GM19467 (cell line): Measurements from ENCODE around the gene DMAC2L.
"Not testable (repeated sequence)": the region's sequence is repeated elsewhere in the genome, so short reads cannot be mapped to it uniquely, and the experiment has no call there.

Experiments
- ATAC-seq: cut with Tn5 transposase; IDR thresholded peaks from one replicate; pipeline ENCODE4 v1.9.1; 2021; ENCODE audit warnings: mild to moderate bottlenecking, moderate library complexity; ENCODE audit not compliant: unreplicated experiment

DMAC2L gene

DNA sequence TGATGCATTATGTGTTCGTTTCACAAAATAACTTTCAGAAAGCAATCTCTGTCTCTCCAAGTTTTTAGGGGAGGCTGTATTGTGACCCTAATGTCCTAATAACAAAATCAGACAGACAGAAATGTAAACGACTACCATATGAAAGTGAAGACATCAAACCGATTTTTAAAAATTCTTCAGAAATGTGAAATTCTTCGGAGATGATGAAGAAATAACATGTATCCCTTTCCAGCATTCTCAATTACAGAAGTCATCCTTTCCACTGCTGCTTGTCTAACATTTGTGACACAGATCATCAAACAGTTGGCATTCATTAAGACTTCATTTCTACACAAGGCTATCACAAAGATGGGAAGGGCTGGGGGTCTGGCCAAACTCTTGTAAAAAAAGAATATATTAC is 41.0 kb downstream of the DMAC2L start:
- no peak for ATAC-seq

- no peak for ATAC-seq
Observed at GRCh38 chr14:50354527-50354926, 42.4 kb downstream of the DMAC2L start.

DNA sequence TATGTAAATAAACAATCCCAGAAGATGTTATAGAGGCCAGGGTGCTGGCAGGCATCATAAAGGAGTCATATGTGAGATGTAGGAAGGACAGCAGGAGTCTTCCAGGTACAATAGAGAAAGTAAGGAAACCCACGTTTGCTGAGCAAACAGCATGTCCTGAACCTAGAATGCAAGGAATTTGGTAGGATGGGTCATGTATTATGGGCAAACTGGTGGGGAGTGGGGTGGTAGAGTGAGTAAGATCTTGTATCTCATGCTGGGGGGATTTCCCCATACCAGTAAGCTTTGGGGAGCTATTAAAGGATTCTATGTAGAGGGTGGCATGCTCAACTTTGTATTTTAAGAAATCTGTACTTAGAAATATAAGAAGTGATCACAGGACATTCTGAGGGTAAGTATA is 43.6 kb downstream of the DMAC2L start:
- ATAC-seq: no peak

GRCh38 chr14:50356283-50356682 is 44.2 kb downstream of the DMAC2L start:
- not testable (repeated sequence) for ATAC-seq

- ATAC-seq: no peak
Observed at GRCh38 chr14:50357124-50357523, 45.0 kb downstream of the DMAC2L start.

- no peak for ATAC-seq
Observed at GRCh38 chr14:50357753-50358395, 45.8 kb downstream of the DMAC2L start.

DNA sequence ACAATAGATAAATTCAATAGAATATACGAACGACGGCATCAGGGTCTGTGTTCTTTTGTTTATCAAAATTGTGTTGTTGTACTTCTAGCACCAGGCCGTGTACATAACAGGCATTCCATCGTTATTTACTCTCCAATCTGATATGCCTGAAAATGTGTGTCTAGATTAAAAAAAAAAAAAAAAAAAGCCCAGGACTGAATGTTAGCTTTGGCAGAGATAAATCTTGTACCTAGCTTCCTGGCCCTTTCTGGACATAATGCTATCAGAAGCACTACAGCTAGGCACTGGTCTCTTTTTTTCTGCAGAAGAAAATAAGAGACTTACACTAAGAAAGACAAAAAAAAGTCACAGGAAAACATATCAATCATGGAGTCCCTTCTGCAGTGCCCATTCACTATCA is 47.5 kb downstream of the DMAC2L start:
- no peak for ATAC-seq

- no peak for ATAC-seq
Observed at GRCh38 chr14:50360093-50360492, 48.0 kb downstream of the DMAC2L start.

GRCh38 chr14:50360851-50361250 is 48.7 kb downstream of the DMAC2L start:
- ATAC-seq: no peak

- not testable (repeated sequence) for ATAC-seq
Observed at GRCh38 chr14:50361473-50362403, 49.6 kb downstream of the DMAC2L start.

GRCh38 chr14:50362764-50363713 is 50.9 kb downstream of the DMAC2L start:
- peak; percentile 23 for ATAC-seq

DNA sequence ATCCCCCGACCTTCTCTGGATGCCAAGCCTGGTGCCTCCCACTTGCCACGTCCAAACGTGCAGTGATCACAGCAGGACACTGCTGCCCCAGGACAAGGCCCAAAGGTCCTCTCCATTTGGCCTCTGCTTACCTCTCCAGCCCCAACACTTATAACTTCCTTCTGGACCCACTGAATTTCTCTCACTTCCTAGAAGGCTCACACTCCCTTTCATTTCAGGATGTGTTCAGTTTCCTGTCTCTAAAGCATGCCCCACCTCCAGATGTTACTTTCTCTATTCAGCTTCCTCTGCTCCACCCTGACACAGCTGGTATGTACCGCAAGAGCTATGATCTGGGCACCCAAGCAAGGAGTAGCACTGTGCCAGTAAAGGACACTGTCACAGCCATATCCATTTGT is 51.6 kb downstream of the DMAC2L start:
- peak; percentile 97 for ATAC-seq

DNA sequence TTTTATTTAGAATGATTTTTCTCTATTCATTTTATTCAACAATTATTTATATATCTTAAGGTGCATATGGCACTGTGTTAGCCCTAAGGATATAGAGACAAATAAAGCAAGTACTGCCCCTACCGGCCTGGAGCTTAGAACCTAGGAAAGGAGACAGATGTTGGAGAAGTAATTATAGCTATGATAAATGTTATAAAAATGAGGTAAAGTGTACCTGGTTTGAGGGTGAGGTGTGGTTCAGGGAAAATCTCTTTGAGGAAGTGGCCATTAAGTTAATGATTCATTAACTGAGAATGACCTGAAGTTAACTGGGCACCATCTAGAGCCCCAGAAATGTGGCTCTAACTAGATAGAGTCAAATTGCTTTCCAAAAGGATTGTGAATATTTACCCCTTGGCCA is 52.7 kb downstream of the DMAC2L start:
- no peak for ATAC-seq

DNA sequence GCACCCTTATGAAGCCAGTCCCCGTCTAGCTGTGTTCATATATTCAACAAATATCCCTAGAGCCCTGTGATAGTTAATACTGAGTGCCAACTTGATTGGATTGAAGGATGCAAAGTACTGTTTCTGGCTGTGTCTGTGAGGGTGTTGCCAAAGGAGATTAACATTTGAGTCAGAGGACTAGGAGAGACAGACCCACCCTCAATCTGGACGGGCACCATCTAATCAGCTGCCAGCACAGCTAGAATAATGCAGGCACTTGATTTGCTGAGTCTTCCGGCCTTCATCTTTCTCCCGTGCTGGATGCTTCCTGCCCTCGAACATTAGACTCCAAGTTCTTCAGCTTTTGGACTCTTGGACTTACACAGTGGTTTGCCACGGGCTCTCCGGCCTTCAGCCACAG is 53.4 kb downstream of the DMAC2L start:
- ATAC-seq: not testable (repeated sequence)

- ATAC-seq: no peak
Observed at GRCh38 chr14:50366115-50366514, 54.0 kb downstream of the DMAC2L start.

DNA sequence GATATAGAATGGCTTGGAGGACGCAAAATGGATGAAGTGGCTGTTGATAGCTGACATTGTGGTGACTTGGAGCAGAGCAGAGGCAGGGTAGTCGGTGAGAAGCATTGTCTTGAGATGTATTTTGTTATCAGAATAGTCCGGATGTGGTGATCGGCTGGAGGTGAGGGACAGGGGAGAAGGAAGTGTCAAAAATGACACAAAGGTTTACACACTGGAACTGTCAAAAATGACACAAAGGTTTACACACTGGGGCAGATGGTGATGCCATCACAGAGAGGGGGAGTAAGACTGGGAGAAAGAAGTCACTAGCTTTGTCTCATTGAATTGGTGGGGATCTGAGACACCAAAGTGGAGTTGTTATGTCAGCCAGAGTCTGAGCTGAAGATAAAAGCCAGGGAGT is 54.5 kb downstream of the DMAC2L start:
- ATAC-seq: no peak

DNA sequence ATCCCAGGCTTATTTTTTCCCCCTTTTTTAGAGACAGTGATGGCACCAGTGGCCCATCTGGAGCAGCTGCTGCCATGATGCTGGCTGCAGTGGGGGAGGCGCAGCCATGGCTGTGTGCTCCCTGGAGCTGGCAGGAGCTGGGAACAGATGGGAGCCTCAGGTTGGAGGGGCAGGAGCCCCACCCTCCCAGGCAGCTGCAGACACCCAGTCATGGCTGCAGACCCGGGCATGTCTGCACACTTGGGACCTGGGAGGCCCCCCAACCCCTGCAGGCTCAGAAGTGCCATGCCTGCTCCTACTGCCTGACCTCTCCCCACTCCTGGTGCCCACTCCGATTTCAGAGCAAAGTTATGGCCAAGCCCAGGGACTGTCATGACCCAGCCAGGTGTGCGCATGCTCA is 59.4 kb downstream of the DMAC2L start:
- no peak for ATAC-seq

DNA sequence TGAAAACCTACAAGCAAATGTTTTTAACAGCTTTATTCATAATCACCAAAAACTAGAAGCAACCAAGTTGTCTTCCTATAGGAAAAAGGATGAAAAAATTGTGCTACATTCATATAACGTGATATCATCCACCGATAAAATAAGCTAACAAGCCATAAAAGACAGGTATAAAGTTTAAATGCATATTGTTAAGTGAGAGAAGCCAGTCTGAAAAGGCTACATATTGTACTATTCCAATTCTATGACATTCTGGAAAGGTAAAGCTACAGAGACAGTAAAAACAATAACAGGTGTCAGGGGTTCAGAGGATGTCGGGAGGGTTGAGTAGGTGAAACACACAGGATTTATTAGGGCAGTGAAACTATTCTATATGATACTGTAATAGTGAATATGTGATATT is 61.8 kb downstream of the DMAC2L start:
- no peak for ATAC-seq

DNA sequence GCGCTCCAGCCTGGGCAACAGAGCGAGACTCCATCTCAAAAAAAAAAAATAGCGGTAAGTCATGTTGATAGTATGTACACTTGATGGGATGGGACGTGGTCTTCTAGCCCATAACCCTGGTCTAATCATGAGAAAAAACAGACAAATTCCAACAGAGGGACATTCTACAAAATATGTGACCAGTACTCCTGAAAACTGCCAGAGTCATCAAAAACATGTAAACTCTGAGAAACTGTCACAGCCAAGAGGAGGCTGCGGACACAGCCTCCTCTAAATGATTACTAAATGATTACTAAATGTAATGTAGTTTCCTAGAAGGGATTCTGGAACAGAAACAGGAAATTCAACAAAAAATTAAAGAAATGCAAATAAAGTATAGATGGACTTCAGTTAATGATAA is 63.6 kb downstream of the DMAC2L start:
- ATAC-seq: no peak
